ENCODE data around the gene AUH.
"Not testable (repeated sequence)": the region's sequence is repeated elsewhere in the genome, so short reads cannot be mapped to it uniquely, and the experiment has no call there.

Gene AUH

GRCh38 chr9:91378695-91379127, 17.0 kb upstream of the AUH start:
- no peak for DNase-seq (ENCODE audit: low spot score)

DNA sequence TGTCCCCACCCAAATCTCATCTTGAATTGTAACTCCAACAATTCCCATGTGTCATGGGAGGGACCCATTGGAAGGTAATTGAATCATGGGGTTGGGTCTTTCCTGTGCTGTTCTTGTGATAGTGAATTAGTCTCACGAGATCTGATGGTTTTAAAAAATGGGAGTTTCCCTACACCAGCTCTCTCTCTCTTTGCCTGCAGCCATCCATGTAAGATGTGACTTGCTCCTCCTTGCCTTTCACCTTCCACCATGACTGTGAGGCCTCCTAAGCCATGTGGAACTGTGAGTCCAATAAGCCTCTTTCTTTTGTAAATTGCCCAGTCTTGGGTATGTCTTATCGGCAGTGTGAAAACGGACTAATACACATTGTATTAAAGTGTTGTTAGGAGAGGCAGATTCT, 16.3 kb upstream of the AUH start:
- DNase-seq (ENCODE audit: low spot score) = not testable (repeated sequence)

GRCh38 chr9:91376239-91376638, 14.5 kb upstream of the AUH start:
- no peak for DNase-seq (ENCODE audit: low spot score)

- DNase-seq (ENCODE audit: low spot score) = no peak
These were observed 13.2 kb upstream of the AUH start for GRCh38 chr9:91374939-91375338.

GRCh38 chr9:91371894-91372293, 10.2 kb upstream of the AUH start:
- DNase-seq (ENCODE audit: low spot score) = no peak

DNA sequence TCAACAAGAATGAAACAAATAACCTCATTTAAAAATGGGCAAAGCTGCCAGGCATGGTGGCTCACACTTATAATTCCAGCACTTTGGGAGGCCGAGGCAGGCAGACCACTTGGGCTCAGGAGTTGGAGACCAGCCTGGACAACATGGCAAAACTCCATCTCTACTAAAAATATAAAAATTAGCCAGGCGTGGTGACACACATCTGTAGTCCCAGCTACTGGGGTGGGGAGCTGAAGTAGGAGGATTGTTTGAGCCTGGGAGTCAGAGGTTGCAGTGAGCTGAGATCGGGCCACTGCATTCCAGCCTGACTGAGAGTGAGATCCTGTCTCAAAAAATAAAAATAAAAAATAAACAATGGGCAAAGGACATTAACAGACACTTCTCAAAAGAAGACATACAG, 8.3 kb upstream of the AUH start:
- not testable (repeated sequence) for DNase-seq (ENCODE audit: low spot score)

GRCh38 chr9:91364702-91365101, 3.0 kb upstream of the AUH start:
- no peak for DNase-seq (ENCODE audit: low spot score)

DNA sequence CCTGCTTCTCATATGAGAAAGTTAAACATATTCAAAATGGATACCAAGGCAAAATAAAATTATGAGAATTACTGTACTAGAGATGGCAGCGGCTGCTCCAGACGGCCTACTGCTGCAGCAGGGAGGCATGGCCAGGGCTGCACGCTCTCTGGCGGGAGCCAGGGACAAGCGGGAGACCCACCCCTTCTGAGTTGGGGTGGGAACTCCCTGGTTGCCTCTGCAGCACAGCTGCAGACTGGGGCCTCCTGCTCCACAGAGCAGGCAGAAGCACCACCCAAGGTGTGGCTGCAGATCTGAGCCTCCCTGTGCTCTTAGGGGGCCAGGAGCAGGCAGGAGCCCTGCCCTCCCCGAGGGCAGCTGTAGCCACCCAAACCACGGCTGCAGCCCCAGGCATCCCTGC, 2.3 kb upstream of the AUH start:
- DNase-seq (ENCODE audit: low spot score) = no peak

- DNase-seq (ENCODE audit: low spot score) = no peak
These were observed 413 bp upstream of the AUH start for GRCh38 chr9:91362051-91362611.

GRCh38 chr9:91360551-91361290, 997 bp downstream of the AUH start:
- DNase-seq (ENCODE audit: low spot score) = no peak

DNA sequence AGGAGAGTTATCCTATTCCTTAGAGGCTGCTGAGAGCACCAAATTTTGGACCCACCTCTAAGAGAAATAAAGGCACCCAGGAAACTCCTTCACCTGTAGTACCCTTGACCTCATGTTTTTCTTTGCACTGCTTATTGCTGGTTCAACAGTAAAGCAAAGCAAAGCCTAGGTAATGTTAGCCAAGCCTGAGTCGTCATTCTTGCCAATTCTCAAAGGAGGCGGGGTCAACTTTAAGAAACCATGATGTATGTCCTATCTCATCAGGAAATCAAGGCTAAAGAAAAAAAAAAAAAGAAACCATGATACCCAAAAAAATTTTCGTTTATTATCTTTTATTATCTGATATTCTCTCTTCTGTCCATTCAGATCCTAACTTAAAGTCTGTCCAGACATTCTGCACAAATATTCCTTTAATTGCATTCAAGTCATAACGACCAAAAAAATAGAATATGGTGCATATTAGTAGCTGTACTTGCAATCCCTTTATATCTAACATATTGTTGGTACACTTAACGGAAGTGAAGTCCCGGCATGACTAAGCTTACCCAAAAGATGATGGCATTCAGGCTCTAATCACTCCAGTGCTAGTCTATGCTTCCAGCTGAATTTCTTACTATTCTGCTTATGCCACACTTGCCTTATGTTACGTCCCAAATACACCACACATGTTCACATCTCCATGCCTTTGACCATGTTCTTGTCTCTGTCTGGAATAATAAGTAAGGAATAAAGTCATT, 1.8 kb downstream of the AUH start:
- DNase-seq (ENCODE audit: low spot score) = no peak

GRCh38 chr9:91359083-91359482, 2.6 kb downstream of the AUH start:
- DNase-seq (ENCODE audit: low spot score) = no peak

DNA sequence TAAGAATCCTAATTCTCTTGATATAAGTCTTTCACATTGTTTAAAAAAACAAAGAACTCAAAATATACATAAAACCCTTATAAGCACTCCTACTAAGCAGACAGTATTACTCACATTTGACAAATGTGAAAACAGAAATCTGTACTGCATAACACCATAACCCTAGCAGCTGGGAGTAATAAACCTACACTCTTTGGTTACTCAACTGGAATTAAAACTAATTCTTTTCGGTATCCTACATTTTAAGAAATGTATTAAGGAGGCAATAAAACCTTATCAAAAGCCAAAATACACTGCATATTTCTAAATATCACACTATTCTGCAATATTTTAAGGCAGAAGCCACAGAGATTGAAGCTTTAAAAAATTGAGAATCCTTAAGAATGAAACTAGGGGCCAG, 6.8 kb downstream of the AUH start:
- DNase-seq (ENCODE audit: low spot score) = no peak

GRCh38 chr9:91349115-91349555, 12.6 kb downstream of the AUH start:
- no peak for DNase-seq (ENCODE audit: low spot score)

GRCh38 chr9:91348191-91348807, 13.4 kb downstream of the AUH start:
- DNase-seq (ENCODE audit: low spot score) = no peak

DNA sequence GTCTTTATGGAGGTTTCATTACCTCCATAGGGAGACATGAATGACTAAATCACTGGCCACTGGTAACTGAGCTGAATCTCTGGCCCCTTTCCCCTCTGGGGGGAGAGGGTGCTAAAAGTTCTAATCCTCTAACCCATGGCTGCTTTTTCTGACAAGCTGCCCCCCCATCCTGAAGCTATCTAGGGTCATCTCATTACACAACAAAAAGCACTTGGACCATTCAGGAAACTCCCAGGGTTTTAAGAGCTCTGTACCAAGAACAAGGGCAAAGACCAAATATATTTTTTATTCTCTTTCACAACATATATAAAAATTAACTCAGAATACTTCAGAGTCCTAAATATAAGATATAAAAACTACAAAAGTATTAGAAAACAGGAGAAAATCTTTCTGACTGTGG, 14.3 kb downstream of the AUH start:
- no peak for DNase-seq (ENCODE audit: low spot score)

- no peak for DNase-seq (ENCODE audit: low spot score)
These were observed 15.1 kb downstream of the AUH start for GRCh38 chr9:91346644-91347043.

DNA sequence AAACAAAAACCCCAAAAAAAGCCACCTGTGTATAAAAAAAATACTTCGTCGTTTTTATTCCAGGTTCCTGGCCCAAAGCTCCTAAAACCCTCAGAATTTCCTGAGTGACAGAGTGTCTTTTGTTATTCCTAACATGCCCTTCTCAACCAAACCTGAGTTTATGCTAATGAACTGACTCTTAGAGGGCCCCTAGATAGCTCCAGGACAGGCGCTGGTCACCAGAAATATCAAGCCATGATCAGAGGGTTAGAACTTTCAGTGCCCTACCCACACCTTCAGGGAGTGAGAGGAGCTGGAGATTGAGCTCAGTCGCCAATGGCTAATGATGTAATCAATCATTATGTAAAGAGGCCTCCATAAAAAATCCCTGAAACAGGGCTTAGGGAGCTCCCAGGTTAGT, 15.7 kb downstream of the AUH start:
- DNase-seq (ENCODE audit: low spot score) = no peak

DNA sequence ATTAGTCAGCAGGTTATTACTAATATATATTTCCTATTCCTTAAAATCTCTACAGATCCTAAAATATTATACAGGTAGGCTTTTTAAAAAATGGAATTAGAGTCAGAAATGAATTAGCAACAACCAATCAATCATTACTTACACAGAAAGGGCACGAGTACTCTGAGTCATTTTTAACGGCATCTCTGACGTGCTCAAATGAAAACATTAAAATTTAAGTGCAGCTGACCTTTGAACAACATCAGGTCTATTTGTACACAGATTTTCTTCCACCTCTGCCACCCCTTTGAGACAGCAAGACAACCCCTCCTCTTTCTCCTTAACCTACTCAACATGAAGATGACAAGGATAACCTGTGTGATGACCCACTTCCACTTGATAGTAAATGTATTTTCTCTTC, 19.1 kb downstream of the AUH start:
- no peak for DNase-seq (ENCODE audit: low spot score)

- no peak for DNase-seq (ENCODE audit: low spot score)
These were observed 20.0 kb downstream of the AUH start for GRCh38 chr9:91341749-91342148.

DNA sequence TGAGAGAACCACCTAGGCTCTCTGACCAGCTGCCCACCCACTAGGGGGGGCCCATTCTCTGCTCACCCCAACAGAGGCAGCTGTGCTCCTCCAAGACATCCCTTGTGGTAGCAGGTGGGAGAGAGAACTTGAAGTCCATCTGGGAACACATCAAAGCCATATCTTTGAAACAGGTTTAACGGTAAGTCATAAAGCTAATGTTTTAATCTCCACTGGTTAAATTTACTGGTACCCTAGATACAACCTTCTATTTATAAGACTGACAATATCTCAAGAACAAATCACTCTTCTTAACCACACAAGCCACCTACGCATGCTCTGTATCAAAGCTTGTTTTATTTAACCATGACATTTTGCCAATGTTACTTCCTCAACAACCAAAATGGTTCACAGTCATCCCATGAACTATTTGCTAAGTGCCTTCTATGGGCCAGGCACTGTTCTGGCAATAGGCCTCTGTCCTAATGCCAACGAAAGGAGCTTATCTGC, 20.4 kb downstream of the AUH start:
- no peak for DNase-seq (ENCODE audit: low spot score)

GRCh38 chr9:91340395-91340967, 21.2 kb downstream of the AUH start:
- DNase-seq (ENCODE audit: low spot score) = no peak
